ENCODE results near the gene TAS2R5. TPM values are rescaled to one million over a fixed set of nuclear protein-coding genes. Genes with fewer than 3 reads are reported as not detected.

The TAS2R5 gene
- polyA plus RNA-seq, 3 donors: 1.5 TPM; not detected in 2

- Histone ChIP-seq H3K4me1 (ENCODE audit: control insufficient read depth in 1 of 2, insufficient read depth in 2 of 2, low read length in 2 of 2) (no peaks in the 10 kb centered on the region), H3K79me2 (ENCODE audit: insufficient read depth, low read length) (no peaks in the 10 kb centered on the region), H3K27ac (ENCODE audit: low read depth in 1 of 2, low read length in 2 of 2) (no peak overlapping the region), H3K27me3 (ENCODE audit: control insufficient read depth in 2 of 2, insufficient read depth in 2 of 2, low read length in 2 of 2) (no peaks in the 10 kb centered on the region), H3K9me3 (replicated peaks in 1 of 2; ENCODE audit: control insufficient read depth in 1 of 2, insufficient read depth in 1 of 2, low read length in 2 of 2) (peaks cover 17 to 36% of the 10 kb centered on the region in 2 donors), H3K9ac (ENCODE audit: insufficient read depth, low read length, poor library complexity, severe bottlenecking) (no peak overlapping the region), H3K4me3 (replicated peaks in 1 of 3; ENCODE audit: low read depth in 2 of 3, low read length in 3 of 3) (no peak overlapping the region), H2AFZ (ENCODE audit: insufficient read depth, low read depth, low read length, poor library complexity, severe bottlenecking) (no peak overlapping the region), H3K4me2 (replicated peaks; ENCODE audit: extremely low read depth, low read length, poor library complexity, severe bottlenecking) (no peak overlapping the region), H4K20me1 (ENCODE audit: insufficient read depth, low read length) (no peaks in the 10 kb centered on the region), H3K36me3 (replicated peaks in 1 of 2; ENCODE audit: control insufficient read depth in 1 of 2, insufficient read depth in 2 of 2, low read length in 2 of 2) (peaks cover 66 to 93% of the 10 kb centered on the region in 2 donors)
- Mint-ChIP-seq H3K27me3 (ENCODE audit: low read depth in 3 of 3) (no peaks in the 10 kb centered on the region), H3K36me3 (peaks cover 76 to 87% of the 10 kb centered on the region in 2 donors), H3K4me3 (no peak overlapping the region), H3K9me3 (peaks cover 19 to 30% (median 25%) of the 10 kb centered on the region in 7 donors), H3K4me1 (no peaks in the 10 kb centered on the region), H3K27ac (no peak overlapping the region)
- intact Hi-C loops (cut with micrococcal nuclease): loop anchor here in 1 of 2 donors (5.0 kb wide), 1 partner anchor 435 kb away; no protein-coding TSS in a partner anchor
- TF ChIP-seq CTCF (IDR thresholded peaks at IDR 0.05): peak; percentile 37
- 97% methylated on average over 10 of the region's 13 CpGs for WGBS (ENCODE audit: insufficient coverage)
- DNase-seq: no peak
Measured at GRCh38 chr7:141752634-141753033, 37.4 kb upstream of the TAS2R5 start.

- peaks cover 19 to 28% (median 25%) of the 10 kb centered on the region in 7 donors for H3K9me3 Mint-ChIP-seq
- no peaks in the 10 kb centered on the region for H3K27me3 Mint-ChIP-seq (ENCODE audit: low read depth in 3 of 3)
- no CpG with 5 or more reads among the region's 6 CpGs for WGBS (ENCODE audit: insufficient coverage)
- peaks cover 60 to 90% of the 10 kb centered on the region in 2 donors for H3K36me3 ChIP-seq (replicated peaks in 1 of 2; ENCODE audit: control insufficient read depth in 1 of 2, insufficient read depth in 2 of 2, low read length in 2 of 2)
- no peak overlapping the region for H3K4me2 ChIP-seq (replicated peaks; ENCODE audit: extremely low read depth, low read length, poor library complexity, severe bottlenecking)
- no peak overlapping the region for H3K27ac ChIP-seq (ENCODE audit: low read depth in 1 of 2, low read length in 2 of 2)
- H3K9ac ChIP-seq (ENCODE audit: insufficient read depth, low read length, poor library complexity, severe bottlenecking): no peak overlapping the region
- no peaks in the 10 kb centered on the region for H3K79me2 ChIP-seq (ENCODE audit: insufficient read depth, low read length)
- peaks cover 81 to 86% of the 10 kb centered on the region in 2 donors for H3K36me3 Mint-ChIP-seq
- H3K9me3 ChIP-seq (replicated peaks in 1 of 2; ENCODE audit: control insufficient read depth in 1 of 2, insufficient read depth in 1 of 2, low read length in 2 of 2): peaks cover 17 to 33% of the 10 kb centered on the region in 2 donors
- peak; percentile 73 for TF ChIP-seq CTCF (IDR thresholded peaks at IDR 0.05)
- no peak overlapping the region for H3K4me3 Mint-ChIP-seq
- intact Hi-C loops (cut with micrococcal nuclease): loop anchor here in 1 of 2 donors (5.0 kb wide), 1 partner anchor 432 kb away; no protein-coding TSS in a partner anchor
- no peaks in the 10 kb centered on the region for H3K27me3 ChIP-seq (ENCODE audit: control insufficient read depth in 2 of 2, insufficient read depth in 2 of 2, low read length in 2 of 2)
- H3K4me1 ChIP-seq (ENCODE audit: control insufficient read depth in 1 of 2, insufficient read depth in 2 of 2, low read length in 2 of 2): no peaks in the 10 kb centered on the region
- peak overlapping the region in 1 of 7 donors; percentile 47 for H3K27ac Mint-ChIP-seq
- H3K4me3 ChIP-seq (replicated peaks in 1 of 3; ENCODE audit: low read depth in 2 of 3, low read length in 3 of 3): no peak overlapping the region
- no peaks in the 10 kb centered on the region for H4K20me1 ChIP-seq (ENCODE audit: insufficient read depth, low read length)
- H3K4me1 Mint-ChIP-seq: no peaks in the 10 kb centered on the region
- DNase-seq: peak; percentile 6 to 39 (median 37)
- no peak overlapping the region for H2AFZ ChIP-seq (ENCODE audit: insufficient read depth, low read depth, low read length, poor library complexity, severe bottlenecking)
Measured at GRCh38 chr7:141754939-141755338, 35.1 kb upstream of the TAS2R5 start.
